Stimulated activated naive CD8-positive, alpha-beta T cell treated with anti-CD3 and anti-CD28 coated beads, Interleukin-15, Interleukin-2, amounts not matched to agents 100 U/mL and 50 U/mL, for 24 hours (primary cell): Measurements from ENCODE around the gene PDE4B.
A peak's percentile ranks its signal among the peaks of the same experiment; 100 is the strongest.

Experiments used
- ATAC-seq: fragments of 150-1000 bp; cut with Tn5 transposase; one replicate; pipeline ENCODE4 v1.10.0; 2021
- DNase-seq: peaks from one replicate; pipeline ENCODE4 v3.0.0; 2021

The PDE4B gene

DNA sequence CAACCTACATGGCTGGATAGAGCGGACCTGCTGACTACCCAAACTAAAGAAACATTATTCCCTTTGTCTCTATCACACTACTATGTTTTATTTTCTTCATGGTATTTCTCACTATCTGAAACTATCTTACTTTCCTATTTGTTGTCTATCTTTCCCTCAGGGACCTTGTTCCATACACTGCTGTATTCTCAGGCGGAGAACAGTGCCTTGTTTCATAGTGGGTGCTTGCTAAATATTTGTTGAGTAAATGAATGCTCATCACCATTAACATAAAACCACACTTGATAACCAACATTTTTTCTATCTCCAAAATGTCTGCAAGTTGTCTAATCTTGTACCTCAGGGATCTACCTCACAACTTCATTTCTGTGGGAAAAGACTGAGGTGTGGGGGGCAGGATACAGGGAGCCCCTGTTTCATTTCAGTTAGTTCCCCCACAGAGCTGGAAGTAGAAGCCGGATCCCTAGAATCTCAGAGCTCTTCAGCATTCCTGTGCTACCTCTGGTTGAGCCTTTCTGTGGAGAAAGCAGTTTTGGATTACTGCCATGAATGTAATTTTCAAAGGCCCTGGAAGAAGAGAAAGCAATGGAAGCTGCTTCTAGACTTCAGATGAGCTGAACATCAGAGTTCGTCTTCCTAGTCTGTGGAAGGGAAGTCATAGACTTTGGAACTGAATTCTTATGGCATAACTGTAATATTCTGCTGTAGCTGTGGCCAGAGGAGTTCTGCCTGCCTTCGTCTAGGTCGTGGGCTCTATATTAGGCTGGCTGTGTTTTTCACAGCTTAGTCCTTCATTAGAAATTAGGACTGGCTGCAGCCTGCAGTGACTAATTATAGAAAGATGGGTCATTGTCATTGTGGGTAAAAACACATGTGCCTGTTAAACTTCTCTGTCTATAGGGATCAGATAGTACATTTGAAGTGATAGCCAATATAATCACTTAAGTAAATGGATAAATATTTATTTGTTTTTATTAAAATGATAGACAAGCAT lies 448.1 kb downstream of the PDE4B start:
- no peak for ATAC-seq
- DNase-seq, result no peak

- peak; percentile 79 for DNase-seq
- peak; percentile 74 for ATAC-seq
These were observed 450.2 kb downstream of the PDE4B start for GRCh38 chr1:66242646-66243547.

GRCh38 chr1:66243548-66244130 lies 450.9 kb downstream of the PDE4B start:
- ATAC-seq (peak; percentile 84), DNase-seq (peak; percentile 24)

DNA sequence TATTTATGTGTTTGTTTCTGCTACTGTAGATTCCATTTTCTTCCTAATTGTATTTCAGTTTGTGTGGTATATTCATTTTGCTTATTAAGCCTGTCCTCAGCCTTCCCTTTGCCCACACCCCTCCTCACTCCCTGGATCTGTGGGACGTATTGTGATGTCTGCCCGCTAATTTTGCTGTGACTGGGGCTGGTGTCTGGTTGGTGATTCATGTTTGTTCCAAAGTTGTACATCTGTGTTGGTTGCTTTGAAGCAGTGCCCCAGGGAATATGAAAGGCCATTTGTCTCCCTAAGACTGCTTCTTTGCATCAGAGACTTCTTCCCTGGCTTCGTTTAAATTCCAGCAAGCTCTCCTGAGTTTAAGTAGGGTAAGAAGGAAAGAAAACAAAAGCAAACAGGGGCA lies 451.7 kb downstream of the PDE4B start:
- no peak for DNase-seq
- no peak for ATAC-seq

DNA sequence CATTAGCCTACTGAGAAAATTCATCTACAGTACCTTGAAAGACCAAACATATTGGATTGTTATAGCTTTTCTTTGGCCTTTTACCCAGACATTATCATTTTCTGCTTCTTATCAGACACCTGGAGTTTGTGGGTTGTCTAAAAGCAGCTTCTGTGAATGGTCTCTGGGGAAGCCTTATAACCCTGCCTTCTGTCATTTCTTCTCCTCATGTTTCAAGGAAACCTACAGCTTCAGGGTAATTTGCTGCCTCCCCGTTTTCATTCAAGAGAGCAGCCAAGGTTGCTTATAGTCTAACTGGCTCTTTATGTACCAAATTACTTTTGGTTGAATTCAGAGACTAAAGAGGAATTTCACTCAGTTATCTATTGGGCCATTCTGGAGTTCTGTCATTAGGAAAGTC lies 453.0 kb downstream of the PDE4B start:
- ATAC-seq, result no peak
- no peak for DNase-seq

DNA sequence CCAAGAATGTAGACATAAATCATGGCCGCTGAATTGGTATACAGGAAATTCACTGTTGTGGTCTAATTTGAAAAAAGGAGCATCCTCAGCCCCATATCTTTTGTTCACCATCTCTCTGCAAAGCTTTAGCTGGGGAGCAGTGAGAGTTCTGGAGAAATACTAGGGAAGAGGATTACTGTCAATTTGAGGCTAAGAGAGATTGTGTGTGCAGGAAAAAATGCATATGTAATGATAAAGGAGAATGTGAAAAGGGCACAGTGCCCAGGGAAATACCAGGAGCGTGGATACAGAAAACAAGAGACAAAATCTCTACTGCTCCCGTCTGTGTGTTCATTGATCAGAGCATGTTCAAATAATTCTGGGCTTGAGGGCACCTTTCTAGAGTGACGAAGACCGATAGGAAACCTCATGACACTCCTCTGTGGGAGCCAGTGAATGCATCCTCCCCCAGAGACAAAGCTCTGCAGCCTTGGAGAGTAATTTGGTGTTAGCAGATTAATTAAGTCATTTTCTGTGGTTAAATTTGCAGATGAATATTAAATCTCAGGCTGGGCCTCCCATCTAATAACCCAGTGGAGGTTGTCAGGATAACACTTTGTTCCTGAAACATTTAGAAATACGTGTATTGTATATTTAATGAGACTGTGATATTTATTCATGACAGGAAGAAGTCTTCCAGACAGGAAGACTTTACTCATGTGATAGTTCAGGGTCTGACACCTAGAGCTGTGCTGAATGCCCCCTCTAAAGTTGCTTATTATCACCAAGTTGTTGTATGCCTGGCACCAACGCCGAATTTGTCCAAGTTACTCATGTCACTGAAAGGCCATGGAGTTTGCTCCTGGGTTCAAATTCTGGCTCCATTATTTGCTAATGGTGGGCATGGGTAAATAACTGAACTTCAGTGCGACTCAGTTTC lies 453.9 kb downstream of the PDE4B start:
- ATAC-seq (no peak), DNase-seq (no peak)

DNA sequence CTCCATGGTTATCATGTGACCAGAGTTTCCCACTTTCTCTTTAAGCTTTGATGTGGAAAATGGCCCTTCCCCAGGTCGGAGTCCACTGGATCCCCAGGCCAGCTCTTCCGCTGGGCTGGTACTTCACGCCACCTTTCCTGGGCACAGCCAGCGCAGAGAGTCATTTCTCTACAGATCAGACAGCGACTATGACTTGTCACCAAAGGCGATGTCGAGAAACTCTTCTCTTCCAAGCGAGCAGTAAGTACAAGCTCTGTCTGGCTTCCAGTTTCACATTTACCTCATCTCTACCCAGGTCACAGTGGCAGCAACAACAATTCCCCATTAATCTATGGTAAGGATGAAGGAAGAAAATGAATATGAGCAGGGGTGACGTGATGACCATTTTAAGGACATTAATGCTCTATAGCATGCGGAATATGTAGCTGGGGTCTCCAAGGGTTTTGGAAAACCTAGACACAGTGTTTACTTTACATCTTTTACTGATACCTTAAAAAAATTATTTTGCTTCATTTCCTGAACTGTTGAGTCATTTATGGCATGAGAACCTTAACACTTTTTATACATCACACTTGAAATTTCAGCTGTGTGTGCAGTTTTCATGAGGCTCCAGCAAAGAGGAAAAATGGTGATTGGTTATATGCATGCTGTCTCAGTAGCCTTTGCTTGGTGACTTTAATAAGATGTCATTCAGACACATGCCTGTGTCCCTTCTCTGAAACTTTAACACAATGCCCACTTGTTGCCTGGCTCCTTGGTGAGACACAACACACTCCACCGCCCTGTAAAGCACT lies 454.9 kb downstream of the PDE4B start:
- no peak for DNase-seq
- ATAC-seq, result peak; percentile 43

DNA sequence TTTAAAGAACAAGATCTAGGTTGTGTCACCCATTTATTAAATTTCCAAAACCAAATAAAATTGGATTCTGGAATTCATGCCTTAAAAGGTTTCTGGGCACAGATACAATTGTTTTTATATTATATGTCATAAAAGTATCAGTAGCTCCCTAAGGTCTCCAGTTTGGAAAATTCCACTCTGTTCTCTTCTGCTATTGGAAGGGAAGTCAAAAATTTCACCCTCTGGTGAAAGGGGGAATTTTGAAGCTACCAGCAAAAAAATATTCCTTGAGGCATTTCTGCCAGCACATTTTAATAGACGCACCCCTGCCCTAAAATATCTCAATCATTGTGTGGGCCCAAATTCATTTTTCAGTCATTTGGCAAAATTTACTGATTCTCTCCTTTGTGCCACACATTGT lies 455.6 kb downstream of the PDE4B start:
- DNase-seq (no peak), ATAC-seq (no peak)

- ATAC-seq, result no peak
- no peak for DNase-seq
These were observed 456.1 kb downstream of the PDE4B start for GRCh38 chr1:66248746-66249145.

DNA sequence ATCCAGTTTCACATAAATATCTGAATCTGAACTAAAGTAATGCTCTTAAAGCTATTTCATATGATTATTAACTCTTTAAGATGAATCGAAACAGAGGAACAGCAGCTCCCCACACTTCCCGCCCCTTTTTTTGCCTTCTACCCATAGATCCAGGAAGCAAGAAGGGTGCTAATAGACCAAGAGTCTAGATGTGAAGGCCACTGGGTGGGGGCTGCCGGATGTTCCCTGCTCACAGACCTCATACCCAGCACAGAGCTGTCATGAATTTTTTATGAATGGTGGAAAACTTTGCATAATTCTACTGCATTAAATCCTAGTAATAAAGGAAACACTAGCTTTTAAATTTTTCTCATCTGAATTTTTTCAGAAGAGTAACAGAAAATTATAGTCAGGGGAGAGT lies 457.4 kb downstream of the PDE4B start:
- ATAC-seq (no peak), DNase-seq (no peak)

GRCh38 chr1:66250478-66250877 lies 457.8 kb downstream of the PDE4B start:
- DNase-seq, result no peak
- ATAC-seq, result no peak

DNA sequence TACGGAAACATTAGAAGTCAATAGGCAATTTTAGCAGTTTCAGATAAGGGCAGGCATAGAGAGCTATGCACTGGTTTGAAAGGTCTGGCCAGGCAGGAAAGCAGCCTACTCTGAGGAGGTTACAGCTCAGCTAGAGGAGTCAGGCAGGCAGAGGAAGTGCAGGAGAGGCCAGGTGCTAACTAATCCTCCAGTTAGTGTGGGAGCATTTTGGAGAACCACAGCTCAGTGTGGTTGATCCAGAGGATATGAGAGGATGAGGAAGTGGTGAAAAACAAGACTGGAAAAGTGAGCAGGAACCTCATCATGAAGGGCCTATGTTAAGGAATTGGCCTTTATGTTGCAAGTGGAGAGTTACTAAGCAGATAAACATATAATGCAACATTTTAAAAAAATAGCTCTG lies 458.9 kb downstream of the PDE4B start:
- no peak for ATAC-seq
- no peak for DNase-seq

- ATAC-seq (peak; percentile 82), DNase-seq (no peak)
These were observed 460.7 kb downstream of the PDE4B start for GRCh38 chr1:66253330-66253921.

GRCh38 chr1:66254785-66255184 lies 462.1 kb downstream of the PDE4B start:
- no peak for ATAC-seq
- DNase-seq, result no peak

DNA sequence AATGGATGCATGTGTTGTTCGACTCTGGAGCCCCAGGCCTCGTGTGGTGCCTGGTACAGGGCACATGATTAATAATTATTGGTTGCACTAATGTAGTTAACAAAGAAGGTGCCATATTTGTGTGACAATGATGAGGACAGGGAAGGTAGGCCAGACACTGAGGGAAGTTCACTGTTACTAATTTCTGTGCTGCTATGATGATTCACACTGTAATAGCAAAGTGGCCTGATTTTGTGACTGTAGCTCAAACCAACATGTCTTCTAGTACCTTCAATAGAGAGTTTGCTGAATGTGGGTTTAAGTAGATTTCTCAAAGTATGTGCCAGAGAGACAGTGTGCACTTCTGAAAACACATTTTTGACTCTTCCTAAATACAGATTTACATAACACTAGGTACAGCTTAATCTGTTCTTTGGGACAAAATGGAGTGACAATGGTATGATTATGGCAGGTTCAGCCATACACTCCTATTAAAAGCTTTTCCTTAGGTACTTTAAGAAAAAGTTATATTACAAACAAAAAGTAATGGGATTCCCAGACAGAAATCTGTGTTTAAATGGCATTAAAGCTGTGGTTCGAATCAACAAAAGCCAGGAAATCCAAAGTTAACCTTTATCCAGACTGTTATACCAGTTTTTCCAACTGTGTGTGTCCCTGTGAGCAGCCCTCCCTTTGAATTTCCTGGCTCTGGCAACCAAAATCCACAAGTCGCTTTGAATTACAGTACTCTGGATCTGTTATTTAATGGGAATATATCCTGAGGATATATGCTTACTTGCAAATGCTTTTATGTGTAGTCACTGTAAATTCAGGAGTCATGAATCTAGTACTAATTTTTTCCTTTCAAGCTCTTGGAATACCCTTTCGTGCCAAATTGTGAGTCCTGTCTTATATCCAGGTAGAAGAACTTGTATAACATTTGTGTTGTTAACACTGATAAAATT lies 464.2 kb downstream of the PDE4B start:
- peak; percentile 56 for ATAC-seq
- DNase-seq, result no peak

- DNase-seq, result no peak
- peak; percentile 79 for ATAC-seq
These were observed 465.9 kb downstream of the PDE4B start for GRCh38 chr1:66258404-66259105.

- peak; percentile 26 for ATAC-seq
These were observed 468.7 kb downstream of the PDE4B start for GRCh38 chr1:66261364-66261763.

DNA sequence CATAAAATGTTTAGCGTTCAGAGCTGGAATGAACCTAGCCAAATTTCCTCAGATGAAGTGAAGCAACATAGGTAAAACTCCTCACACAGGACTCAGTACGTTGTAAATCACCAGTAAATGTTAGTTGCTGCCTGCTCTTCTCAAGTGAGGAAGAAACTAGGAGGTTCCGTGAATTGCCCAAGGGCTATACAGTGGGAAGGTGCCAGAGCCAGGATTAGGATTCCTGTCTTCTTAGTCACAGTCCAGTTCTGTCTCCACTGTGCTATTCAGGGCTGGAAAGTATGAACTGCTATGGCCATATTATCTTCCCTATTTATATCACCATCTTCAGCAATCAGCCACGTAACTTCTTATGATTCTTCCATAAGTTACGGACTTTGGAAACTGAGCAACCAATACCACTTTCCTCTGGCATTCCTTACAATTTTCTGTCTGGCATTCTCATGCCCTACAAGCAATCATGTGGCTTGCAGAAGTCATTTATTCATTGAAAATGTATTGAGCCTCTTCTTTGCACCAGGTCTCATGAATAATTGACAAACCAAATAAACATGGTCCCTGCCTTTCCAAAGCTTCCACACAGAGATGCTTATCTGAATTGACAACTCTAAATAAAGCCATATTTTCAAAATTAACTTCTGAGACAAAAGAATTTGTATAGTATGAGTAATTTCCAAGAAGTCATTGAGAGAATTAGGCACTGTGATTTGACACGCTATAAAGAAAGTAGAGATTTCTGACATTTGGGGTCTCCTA lies 469.7 kb downstream of the PDE4B start:
- ATAC-seq (no peak), DNase-seq (no peak)

More at GRCh38 chr1:66261364-66261763, 468.7 kb downstream of the PDE4B start:
- DNase-seq, result no peak
